Epithelial cell of esophagus (primary cell): ENCODE measurements around the gene OR10H4.

Source experiments
- DNase-seq: peaks from one replicate; pipeline ENCODE4 v3.0.0; 2010; ENCODE audit warnings: low read depth
- H3K4me3 ChIP-seq: 2 replicates; pipeline ENCODE4 v1.5.1; 2011; ENCODE audit warnings: mild to moderate bottlenecking, low read length, control low read depth
- CTCF ChIP-seq: IDR thresholded peaks from 2 replicates; pipeline ENCODE4 v1.5.1; 2011; ENCODE audit warnings: low read depth, mild to moderate bottlenecking, low read length, control low read depth, inconsistent platforms; ENCODE audit not compliant: insufficient read depth; ENCODE audit errors: missing control alignments

OR10H4 gene

GRCh38 chr19:15913384-15913783, 35.4 kb upstream of the OR10H4 start:
- no peak overlapping the region for H3K4me3 ChIP-seq
- no peak for DNase-seq
- TF ChIP-seq CTCF: no peak

GRCh38 chr19:15913830-15914229, 35.0 kb upstream of the OR10H4 start:
- TF ChIP-seq CTCF: no peak
- no peak overlapping the region for H3K4me3 ChIP-seq
- no peak for DNase-seq

GRCh38 chr19:15915109-15915508, 33.7 kb upstream of the OR10H4 start:
- no peak for DNase-seq
- no peak for TF ChIP-seq CTCF
- H3K4me3 ChIP-seq: no peak overlapping the region

- no peak overlapping the region for H3K4me3 ChIP-seq
- no peak for TF ChIP-seq CTCF
- DNase-seq: no peak
Measured at GRCh38 chr19:15919243-15919642, 29.6 kb upstream of the OR10H4 start.

- no peak overlapping the region for H3K4me3 ChIP-seq
- TF ChIP-seq CTCF: no peak
- DNase-seq: no peak
Measured at GRCh38 chr19:15922021-15922420, 26.8 kb upstream of the OR10H4 start.

- no peak for TF ChIP-seq CTCF
- no peak overlapping the region for H3K4me3 ChIP-seq
- no peak for DNase-seq
Measured at GRCh38 chr19:15923702-15924101, 25.1 kb upstream of the OR10H4 start.

GRCh38 chr19:15926484-15926883, 22.3 kb upstream of the OR10H4 start:
- no peak for DNase-seq
- no peak for TF ChIP-seq CTCF
- H3K4me3 ChIP-seq: no peak overlapping the region
